Activated CD8-positive, alpha-beta T cell treated with anti-CD3 and anti-CD28 coated beads for 36 hours (primary cell): ENCODE data around the gene ZNF428. TPM values are rescaled to one million over a fixed set of nuclear protein-coding genes. Genes with fewer than 3 reads are reported as not detected.

Experiments used
- ATAC-seq: fragments of 200-7000 bp; cut with Tn5 transposase; one replicate; pipeline ENCODE4 v1.10.0; 2021; ENCODE audit warnings: mild to moderate bottlenecking, moderate library complexity
- CTCF ChIA-PET: fragments of 350-600 bp; sonication (Branson Sonifier 250); formaldehyde crosslinking; loops from one replicate; lab custom pipeline; 2021; ENCODE audit warnings: antibody characterized with exemption; lab: Charles Lee
- POLR2A ChIA-PET: fragments of 350-600 bp; sonication (Branson Sonifier 250); formaldehyde crosslinking; loops from one replicate; lab custom pipeline; 2021; ENCODE audit warnings: antibody characterized with exemption; lab: Charles Lee
- DNase-seq: peaks from one replicate; pipeline ENCODE4 v3.0.0-alpha.2; 2020
- H3K27ac Mint-ChIP-seq: one replicate; pipeline ENCODE4 v1.8.0; 2021; ENCODE audit warnings: mild to moderate bottlenecking, mixed read lengths
- H3K27me3 Mint-ChIP-seq: one replicate; pipeline ENCODE4 v1.8.0; 2021; ENCODE audit warnings: mixed read lengths
- H3K36me3 Mint-ChIP-seq: one replicate; pipeline ENCODE4 v1.8.0; 2021; ENCODE audit warnings: low read depth, mixed read lengths
- H3K4me1 Mint-ChIP-seq: one replicate; pipeline ENCODE4 v1.8.0; 2021; ENCODE audit warnings: low read depth, mixed read lengths
- H3K4me3 Mint-ChIP-seq: one replicate; pipeline ENCODE4 v1.8.0; 2021; ENCODE audit warnings: mild to moderate bottlenecking, moderate library complexity, mixed read lengths
- H3K9me3 Mint-ChIP-seq: one replicate; pipeline ENCODE4 v1.8.0; 2021; ENCODE audit warnings: mixed read lengths
- CTCF ChIP-seq: fragments of 200-600 bp; IDR thresholded peaks from one replicate; pipeline ENCODE4 v1.8.0; 2022; ENCODE audit warnings: antibody characterized with exemption, mild to moderate bottlenecking
- intact Hi-C: fragments of 100-400 bp; cut with micrococcal nuclease; formaldehyde crosslinking; loops from one replicate; pipeline ENCODE4 v1.10.0; 2022
- total RNA-seq, 2 experiments: library from RNA; stranded (reverse); gene quantifications; one replicate each; pipeline ENCODE4 v1.2.3, GENCODE V29; 2021

ZNF428 gene
- total RNA-seq, 2 experiments from 2014 or later = 12.3 to 13.4 TPM

GRCh38 chr19:43586346-43586745 lies 33.1 kb downstream of the ZNF428 start:
- Mint-ChIP-seq H3K27me3 (no peaks in the 10 kb centered on the region), H3K4me1 (peaks cover 10% of the 10 kb centered on the region), H3K4me3 (no peak overlapping the region), H3K27ac (no peak overlapping the region), H3K36me3 (peaks cover 20% of the 10 kb centered on the region), H3K9me3 (no peaks in the 10 kb centered on the region)
- TF ChIP-seq CTCF = no peak
- POLR2A ChIA-PET = no interaction called here
- intact Hi-C loops = no loop called here
- ATAC-seq (no peak), DNase-seq (no peak)
- CTCF ChIA-PET = interaction anchor here (0.6 to 12.2 kb wide), 3 partner anchors 8 to 159 kb away, joined by 3 to 188 read pairs (median 26); no protein-coding TSS in a partner anchor

GRCh38 chr19:43584484-43584883 lies 34.9 kb downstream of the ZNF428 start:
- ATAC-seq = no peak

GRCh38 chr19:43582495-43582894 lies 36.9 kb downstream of the ZNF428 start:
- intact Hi-C loops = no loop called here
- ChIA-PET CTCF (interaction anchor here (1.5 to 2.1 kb wide), 2 partner anchors 12 to 28 kb away, joined by 5 to 7 read pairs; no protein-coding TSS in a partner anchor), POLR2A (interaction anchor here (0.6 kb wide), 1 partner anchor 26 kb away, joined by 3 read pairs; no protein-coding TSS in a partner anchor)
- Mint-ChIP-seq H3K4me3 (no peak overlapping the region), H3K9me3 (no peaks in the 10 kb centered on the region), H3K27ac (no peak overlapping the region), H3K27me3 (no peaks in the 10 kb centered on the region), H3K4me1 (peaks cover 20% of the 10 kb centered on the region), H3K36me3 (peaks cover 9% of the 10 kb centered on the region)
- TF ChIP-seq CTCF = no peak
- ATAC-seq = no peak
- DNase-seq = no peak

More at GRCh38 chr19:43584484-43584883, 34.9 kb downstream of the ZNF428 start:
- no peak for DNase-seq
- POLR2A ChIA-PET = interaction anchor here (0.7 to 1.6 kb wide), 2 partner anchors 12 to 28 kb away, joined by 3 to 4 read pairs; partner anchors contain the start of gene ZNF576
- H3K27me3 Mint-ChIP-seq = no peaks in the 10 kb centered on the region
- no peak for TF ChIP-seq CTCF
- H3K4me1 Mint-ChIP-seq = peaks cover 12% of the 10 kb centered on the region
- H3K36me3 Mint-ChIP-seq = peaks cover 12% of the 10 kb centered on the region
- no peaks in the 10 kb centered on the region for H3K9me3 Mint-ChIP-seq
- H3K27ac Mint-ChIP-seq = peak overlapping the region; percentile 35
- intact Hi-C loops = no loop called here
- CTCF ChIA-PET = interaction anchor here (0.6 to 3.5 kb wide), 5 partner anchors 10 to 84 kb away, joined by 3 to 26 read pairs (median 3); no protein-coding TSS in a partner anchor
- no peak overlapping the region for H3K4me3 Mint-ChIP-seq

- TF ChIP-seq CTCF = no peak
- POLR2A ChIA-PET = interaction anchor here (2.0 kb wide), 1 partner anchor 16 kb away, joined by 10 read pairs; the partner anchor contains the start of genes IRGQ and ZNF576
- intact Hi-C loops = no loop called here
- DNase-seq (no peak), ATAC-seq (no peak)
- Mint-ChIP-seq H3K27ac (peak overlapping the region; percentile 88), H3K4me3 (peak overlapping the region; percentile 94), H3K9me3 (no peaks in the 10 kb centered on the region), H3K4me1 (peaks cover 23% of the 10 kb centered on the region), H3K36me3 (peaks cover 9% of the 10 kb centered on the region), H3K27me3 (no peaks in the 10 kb centered on the region)
- CTCF ChIA-PET = interaction anchor here (0.9 to 2.5 kb wide), 2 partner anchors 13 to 26 kb away, joined by 5 to 11 read pairs; no protein-coding TSS in a partner anchor
Measured at GRCh38 chr19:43581467-43581866, 38.0 kb downstream of the ZNF428 start.

- Mint-ChIP-seq H3K4me1 (peaks cover 29% of the 10 kb centered on the region), H3K27me3 (no peaks in the 10 kb centered on the region), H3K27ac (peak overlapping the region; percentile 48), H3K4me3 (peak overlapping the region; percentile 94), H3K36me3 (peaks cover 5% of the 10 kb centered on the region), H3K9me3 (no peaks in the 10 kb centered on the region)
- ChIA-PET POLR2A (no interaction called here), CTCF (interaction anchor here (2.5 to 5.3 kb wide), 2 partner anchors 17 to 24 kb away, joined by 11 to 62 read pairs; partner anchors contain the start of genes IRGQ and ZNF576)
- intact Hi-C loops = no loop called here
- no peak for ATAC-seq
- DNase-seq = no peak
- no peak for TF ChIP-seq CTCF
Measured at GRCh38 chr19:43578787-43579186, 40.6 kb downstream of the ZNF428 start.
